ENCODE data around the gene TLE6.

GRCh38 chr19:2988568-2988967 lies 11.2 kb downstream of the TLE6 start:
- no peak for TF ChIP-seq POLR2A (IDR thresholded peaks at IDR 0.05)
- TF ChIP-seq, protein P1, sequence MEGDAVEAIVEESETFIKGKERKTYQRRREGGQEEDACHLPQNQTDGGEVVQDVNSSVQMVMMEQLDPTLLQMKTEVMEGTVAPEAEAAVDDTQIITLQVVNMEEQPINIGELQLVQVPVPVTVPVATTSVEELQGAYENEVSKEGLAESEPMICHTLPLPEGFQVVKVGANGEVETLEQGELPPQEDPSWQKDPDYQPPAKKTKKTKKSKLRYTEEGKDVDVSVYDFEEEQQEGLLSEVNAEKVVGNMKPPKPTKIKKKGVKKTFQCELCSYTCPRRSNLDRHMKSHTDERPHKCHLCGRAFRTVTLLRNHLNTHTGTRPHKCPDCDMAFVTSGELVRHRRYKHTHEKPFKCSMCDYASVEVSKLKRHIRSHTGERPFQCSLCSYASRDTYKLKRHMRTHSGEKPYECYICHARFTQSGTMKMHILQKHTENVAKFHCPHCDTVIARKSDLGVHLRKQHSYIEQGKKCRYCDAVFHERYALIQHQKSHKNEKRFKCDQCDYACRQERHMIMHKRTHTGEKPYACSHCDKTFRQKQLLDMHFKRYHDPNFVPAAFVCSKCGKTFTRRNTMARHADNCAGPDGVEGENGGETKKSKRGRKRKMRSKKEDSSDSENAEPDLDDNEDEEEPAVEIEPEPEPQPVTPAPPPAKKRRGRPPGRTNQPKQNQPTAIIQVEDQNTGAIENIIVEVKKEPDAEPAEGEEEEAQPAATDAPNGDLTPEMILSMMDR (IDR thresholded peaks at IDR 0.05): no peak

All from ovary (tissue), 3 donors.